ENCODE results near the gene AOPEP. TPM values are rescaled to one million over a fixed set of nuclear protein-coding genes. Genes with fewer than 3 reads are reported as not detected.

AOPEP gene
- total and polyA plus RNA-seq, 2 of the 13 experiments (the other 11 are each of a cell fraction or from before 2014, with no cell fraction given) = 22.2 to 41.6 TPM

- TF ChIP-seq PITX1 (CRISPR knock-in tag; IDR thresholded peaks at IDR 0.05) (peak; percentile 62), ATF7 (IDR thresholded peaks at IDR 0.05) (no peak), ATF7 (CRISPR knock-in tag; IDR thresholded peaks at IDR 0.05) (0 out of 2 replicates have a peak, but pooled peaks have one; percentile 14), ZKSCAN8 (CRISPR knock-in tag; IDR thresholded peaks at IDR 0.05; ENCODE audit: borderline replicate concordance) (peak; percentile 85), CC2D1A (CRISPR knock-in tag; IDR thresholded peaks at IDR 0.05) (no peak), ZNF800 (CRISPR knock-in tag; IDR thresholded peaks at IDR 0.05) (no peak), ATM (IDR thresholded peaks at IDR 0.05; ENCODE audit: borderline replicate concordance) (no peak), ZNF776 (CRISPR knock-in tag; IDR thresholded peaks at IDR 0.05) (no peak), ZBTB21 (CRISPR knock-in tag; IDR thresholded peaks at IDR 0.05) (peak; percentile 28; the same call in 1 of the 2 replicates), IRF9 (CRISPR knock-in tag; IDR thresholded peaks at IDR 0.05; ENCODE audit: borderline replicate concordance) (no peak), ZNF530 (CRISPR knock-in tag; IDR thresholded peaks at IDR 0.05; ENCODE audit: low read depth) (no peak), ZNF24 (IDR thresholded peaks at IDR 0.05) (no peak), GATAD2A (CRISPR knock-in tag; IDR thresholded peaks at IDR 0.05) (peak; percentile 95), ZBTB7A (CRISPR knock-in tag; IDR thresholded peaks at IDR 0.05) (peak; percentile 77), NCOA2 (CRISPR knock-in tag; IDR thresholded peaks at IDR 0.05) (peak; percentile 72), MIXL1 (CRISPR knock-in tag; IDR thresholded peaks at IDR 0.05) (peak; percentile 78), ZNF552 (CRISPR knock-in tag; IDR thresholded peaks at IDR 0.05; ENCODE audit: borderline replicate concordance) (no peak), U2AF1 (optimal IDR thresholded peaks at IDR 0.05; ENCODE audit: low read depth, low read length) (no peak), HCFC1 (IDR thresholded peaks at IDR 0.05; ENCODE audit: low read depth, low read length) (no peak), ZNF354B (CRISPR knock-in tag; IDR thresholded peaks at IDR 0.05) (no peak), ZNF772 (CRISPR knock-in tag; IDR thresholded peaks at IDR 0.05) (no peak), PRMT3 (CRISPR knock-in tag; IDR thresholded peaks at IDR 0.05; ENCODE audit: borderline replicate concordance, low read depth) (no peak)
- TF ChIP-seq, protein P1, sequence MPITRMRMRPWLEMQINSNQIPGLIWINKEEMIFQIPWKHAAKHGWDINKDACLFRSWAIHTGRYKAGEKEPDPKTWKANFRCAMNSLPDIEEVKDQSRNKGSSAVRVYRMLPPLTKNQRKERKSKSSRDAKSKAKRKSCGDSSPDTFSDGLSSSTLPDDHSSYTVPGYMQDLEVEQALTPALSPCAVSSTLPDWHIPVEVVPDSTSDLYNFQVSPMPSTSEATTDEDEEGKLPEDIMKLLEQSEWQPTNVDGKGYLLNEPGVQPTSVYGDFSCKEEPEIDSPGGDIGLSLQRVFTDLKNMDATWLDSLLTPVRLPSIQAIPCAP (CRISPR knock-in tag; IDR thresholded peaks at IDR 0.05; ENCODE audit: low read depth) = no peak
- TF ChIP-seq, protein P2, sequence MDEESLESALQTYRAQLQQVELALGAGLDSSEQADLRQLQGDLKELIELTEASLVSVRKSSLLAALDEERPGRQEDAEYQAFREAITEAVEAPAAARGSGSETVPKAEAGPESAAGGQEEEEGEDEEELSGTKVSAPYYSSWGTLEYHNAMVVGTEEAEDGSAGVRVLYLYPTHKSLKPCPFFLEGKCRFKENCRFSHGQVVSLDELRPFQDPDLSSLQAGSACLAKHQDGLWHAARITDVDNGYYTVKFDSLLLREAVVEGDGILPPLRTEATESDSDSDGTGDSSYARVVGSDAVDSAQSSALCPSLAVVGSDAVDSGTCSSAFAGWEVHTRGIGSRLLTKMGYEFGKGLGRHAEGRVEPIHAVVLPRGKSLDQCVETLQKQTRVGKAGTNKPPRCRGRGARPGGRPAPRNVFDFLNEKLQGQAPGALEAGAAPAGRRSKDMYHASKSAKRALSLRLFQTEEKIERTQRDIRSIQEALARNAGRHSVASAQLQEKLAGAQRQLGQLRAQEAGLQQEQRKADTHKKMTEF (CRISPR knock-in tag; IDR thresholded peaks at IDR 0.05) = peak; percentile 50; the same call in 1 of the 2 replicates
- TF ChIP-seq, protein P3, sequence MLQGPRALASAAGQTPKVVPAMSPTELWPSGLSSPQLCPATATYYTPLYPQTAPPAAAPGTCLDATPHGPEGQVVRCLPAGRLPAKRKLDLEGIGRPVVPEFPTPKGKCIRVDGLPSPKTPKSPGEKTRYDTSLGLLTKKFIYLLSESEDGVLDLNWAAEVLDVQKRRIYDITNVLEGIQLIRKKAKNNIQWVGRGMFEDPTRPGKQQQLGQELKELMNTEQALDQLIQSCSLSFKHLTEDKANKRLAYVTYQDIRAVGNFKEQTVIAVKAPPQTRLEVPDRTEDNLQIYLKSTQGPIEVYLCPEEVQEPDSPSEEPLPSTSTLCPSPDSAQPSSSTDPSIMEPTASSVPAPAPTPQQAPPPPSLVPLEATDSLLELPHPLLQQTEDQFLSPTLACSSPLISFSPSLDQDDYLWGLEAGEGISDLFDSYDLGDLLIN (CRISPR knock-in tag; IDR thresholded peaks at IDR 0.05; ENCODE audit: borderline replicate concordance) = no peak
Measured at GRCh38 chr9:94991961-94992907, 265.7 kb downstream of the AOPEP start (continued).
